ENCODE measurements around the gene CCDC50. TPM values are rescaled to one million over a fixed set of nuclear protein-coding genes. Genes with fewer than 3 reads are reported as not detected.
A peak's percentile ranks its signal among the peaks of the same experiment; 100 is the strongest.

Gene CCDC50
- total RNA-seq, 1 donor from 2014 or later, result 89.9 TPM

- no peaks in the 10 kb centered on the region for H3K27me3 Mint-ChIP-seq (ENCODE audit: low read depth, unreplicated experiment)
Observed at GRCh38 chr3:191385101-191385500, 55.9 kb downstream of the CCDC50 start.

GRCh38 chr3:191387441-191388077 is 58.4 kb downstream of the CCDC50 start:
- peaks cover 11% of the 10 kb centered on the region for H3K79me2 ChIP-seq (ENCODE audit: insufficient read depth, low read length)
- Mint-ChIP-seq H3K27ac (ENCODE audit: unreplicated experiment) (no peak overlapping the region), H3K4me3 (ENCODE audit: unreplicated experiment) (no peak overlapping the region), H3K27me3 (ENCODE audit: low read depth, unreplicated experiment) (no peaks in the 10 kb centered on the region), H3K4me1 (ENCODE audit: low read depth, unreplicated experiment) (peaks cover 17% of the 10 kb centered on the region), H3K36me3 (ENCODE audit: low read depth, unreplicated experiment) (peaks cover 15% of the 10 kb centered on the region), H3K9me3 (ENCODE audit: unreplicated experiment) (no peaks in the 10 kb centered on the region)
- H3K9ac ChIP-seq (ENCODE audit: low read length), result no peak overlapping the region
- TF ChIP-seq CTCF (IDR thresholded peaks at IDR 0.05; ENCODE audit: insufficient read depth, low read depth, low read length) (no peak), EZH2 (IDR thresholded peaks at IDR 0.05; ENCODE audit: insufficient read depth, low read length) (no peak)
- peak; percentile 85 for FAIRE-seq
- no peaks in the 10 kb centered on the region for H3K9me3 ChIP-seq (ENCODE audit: insufficient read depth, low read depth, low read length)
- no peaks in the 10 kb centered on the region for H3K27me3 ChIP-seq (ENCODE audit: insufficient read depth, low read length)
- H3K4me3 ChIP-seq (ENCODE audit: insufficient read depth, low read depth, low read length), result no peak overlapping the region
- H4K20me1 ChIP-seq (ENCODE audit: insufficient read depth, low read length), result no peaks in the 10 kb centered on the region
- no peak overlapping the region for H2AFZ ChIP-seq (ENCODE audit: low read depth, low read length)
- peak; percentile 23 for DNase-seq (ENCODE audit: low read depth)
- H3K4me2 ChIP-seq (ENCODE audit: low read length), result no peak overlapping the region
- peaks cover 15% of the 10 kb centered on the region for H3K36me3 ChIP-seq (ENCODE audit: insufficient read depth, low read length)
- H3K4me1 ChIP-seq (ENCODE audit: insufficient read depth, low read length), result no peaks in the 10 kb centered on the region
- no peak overlapping the region for H3K27ac ChIP-seq (ENCODE audit: low read depth, low read length)

More at GRCh38 chr3:191385101-191385500, 55.9 kb downstream of the CCDC50 start:
- Histone ChIP-seq H3K79me2 (ENCODE audit: insufficient read depth, low read length) (peaks cover 11% of the 10 kb centered on the region), H3K4me1 (ENCODE audit: insufficient read depth, low read length) (no peaks in the 10 kb centered on the region), H2AFZ (ENCODE audit: low read depth, low read length) (no peak overlapping the region), H3K9ac (ENCODE audit: low read length) (no peak overlapping the region), H3K27me3 (ENCODE audit: insufficient read depth, low read length) (no peaks in the 10 kb centered on the region), H3K4me3 (ENCODE audit: insufficient read depth, low read depth, low read length) (no peak overlapping the region), H3K4me2 (ENCODE audit: low read length) (no peak overlapping the region), H3K27ac (ENCODE audit: low read depth, low read length) (no peak overlapping the region), H3K9me3 (ENCODE audit: insufficient read depth, low read depth, low read length) (no peaks in the 10 kb centered on the region), H4K20me1 (ENCODE audit: insufficient read depth, low read length) (no peaks in the 10 kb centered on the region), H3K36me3 (ENCODE audit: insufficient read depth, low read length) (peaks cover 38% of the 10 kb centered on the region)
- Mint-ChIP-seq H3K9me3 (ENCODE audit: unreplicated experiment) (no peaks in the 10 kb centered on the region), H3K4me3 (ENCODE audit: unreplicated experiment) (no peak overlapping the region), H3K4me1 (ENCODE audit: low read depth, unreplicated experiment) (peaks cover 11% of the 10 kb centered on the region), H3K36me3 (ENCODE audit: low read depth, unreplicated experiment) (peaks cover 18% of the 10 kb centered on the region), H3K27ac (ENCODE audit: unreplicated experiment) (no peak overlapping the region)
- TF ChIP-seq EZH2 (IDR thresholded peaks at IDR 0.05; ENCODE audit: insufficient read depth, low read length) (no peak), CTCF (IDR thresholded peaks at IDR 0.05; ENCODE audit: insufficient read depth, low read depth, low read length) (no peak)
- DNase-seq (ENCODE audit: low read depth) (no peak), FAIRE-seq (no peak)

- H3K4me1 Mint-ChIP-seq (ENCODE audit: low read depth, unreplicated experiment), result peaks cover 9% of the 10 kb centered on the region
- Histone ChIP-seq H3K4me1 (ENCODE audit: insufficient read depth, low read length) (no peaks in the 10 kb centered on the region), H3K4me3 (ENCODE audit: insufficient read depth, low read depth, low read length) (no peak overlapping the region), H3K9me3 (ENCODE audit: insufficient read depth, low read depth, low read length) (no peaks in the 10 kb centered on the region), H2AFZ (ENCODE audit: low read depth, low read length) (no peak overlapping the region), H4K20me1 (ENCODE audit: insufficient read depth, low read length) (no peaks in the 10 kb centered on the region), H3K9ac (ENCODE audit: low read length) (no peak overlapping the region), H3K27ac (ENCODE audit: low read depth, low read length) (no peak overlapping the region), H3K4me2 (ENCODE audit: low read length) (no peak overlapping the region), H3K27me3 (ENCODE audit: insufficient read depth, low read length) (no peaks in the 10 kb centered on the region), H3K36me3 (ENCODE audit: insufficient read depth, low read length) (peaks cover 7% of the 10 kb centered on the region), H3K79me2 (ENCODE audit: insufficient read depth, low read length) (peaks cover 11% of the 10 kb centered on the region)
- DNase-seq (ENCODE audit: low read depth), result no peak
- no peak overlapping the region for H3K4me3 Mint-ChIP-seq (ENCODE audit: unreplicated experiment)
- no peaks in the 10 kb centered on the region for H3K27me3 Mint-ChIP-seq (ENCODE audit: low read depth, unreplicated experiment)
- TF ChIP-seq CTCF (IDR thresholded peaks at IDR 0.05; ENCODE audit: insufficient read depth, low read depth, low read length) (peak; percentile 23), EZH2 (IDR thresholded peaks at IDR 0.05; ENCODE audit: insufficient read depth, low read length) (no peak)
- FAIRE-seq, result no peak
- peaks cover 16% of the 10 kb centered on the region for H3K36me3 Mint-ChIP-seq (ENCODE audit: low read depth, unreplicated experiment)
- H3K27ac Mint-ChIP-seq (ENCODE audit: unreplicated experiment), result no peak overlapping the region
- H3K9me3 Mint-ChIP-seq (ENCODE audit: unreplicated experiment), result no peaks in the 10 kb centered on the region
Observed at GRCh38 chr3:191388823-191389222, 59.6 kb downstream of the CCDC50 start.
